OCI-LY1 (cell line): Measurements from ENCODE around the gene MRPL22.

ENCODE experiments used
- EZH2 ChIP-seq: fragments of 200-600 bp; sonication (generic), shearing (Covaris generic); IDR thresholded peaks from 2 replicates; pipeline ENCODE4 v1.8.0; 2017; ENCODE audit warnings: borderline replicate concordance, mixed run types, mild to moderate bottlenecking, antibody characterized with exemption, low read length, moderate library complexity, mixed read lengths
- TF ChIP-seq, protein P1 (sequence below): fragments of 200-600 bp; sonication (generic), shearing (Covaris generic); IDR thresholded peaks from 2 replicates; pipeline ENCODE4 v1.5.1; 2017; ENCODE audit warnings: mild to moderate bottlenecking, antibody characterized with exemption, low read length, moderate library complexity, mixed read lengths

GRCh38 chr5:154899151-154899816, 41.6 kb upstream of the MRPL22 start:
- TF ChIP-seq, protein P1, sequence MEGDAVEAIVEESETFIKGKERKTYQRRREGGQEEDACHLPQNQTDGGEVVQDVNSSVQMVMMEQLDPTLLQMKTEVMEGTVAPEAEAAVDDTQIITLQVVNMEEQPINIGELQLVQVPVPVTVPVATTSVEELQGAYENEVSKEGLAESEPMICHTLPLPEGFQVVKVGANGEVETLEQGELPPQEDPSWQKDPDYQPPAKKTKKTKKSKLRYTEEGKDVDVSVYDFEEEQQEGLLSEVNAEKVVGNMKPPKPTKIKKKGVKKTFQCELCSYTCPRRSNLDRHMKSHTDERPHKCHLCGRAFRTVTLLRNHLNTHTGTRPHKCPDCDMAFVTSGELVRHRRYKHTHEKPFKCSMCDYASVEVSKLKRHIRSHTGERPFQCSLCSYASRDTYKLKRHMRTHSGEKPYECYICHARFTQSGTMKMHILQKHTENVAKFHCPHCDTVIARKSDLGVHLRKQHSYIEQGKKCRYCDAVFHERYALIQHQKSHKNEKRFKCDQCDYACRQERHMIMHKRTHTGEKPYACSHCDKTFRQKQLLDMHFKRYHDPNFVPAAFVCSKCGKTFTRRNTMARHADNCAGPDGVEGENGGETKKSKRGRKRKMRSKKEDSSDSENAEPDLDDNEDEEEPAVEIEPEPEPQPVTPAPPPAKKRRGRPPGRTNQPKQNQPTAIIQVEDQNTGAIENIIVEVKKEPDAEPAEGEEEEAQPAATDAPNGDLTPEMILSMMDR = no peak
- no peak for TF ChIP-seq EZH2
